DOHH2 (cell line): ENCODE results near the gene CDH1.

ENCODE experiments used
- CTCF ChIP-seq: fragments of 200-600 bp; sonication (generic); IDR thresholded peaks from one replicate; pipeline ENCODE4 v1.5.1; 2014; ENCODE audit warnings: antibody characterized with exemption, mild to moderate bottlenecking, low read depth, low read length; ENCODE audit not compliant: poor library complexity, severe bottlenecking
- EZH2phosphoT487 ChIP-seq: fragments of 200-600 bp; sonication (generic); IDR thresholded peaks from 2 replicates; pipeline ENCODE4 v1.6.1; 2017; ENCODE audit warnings: borderline replicate concordance, mild to moderate bottlenecking, antibody characterized with exemption, low read length, moderate library complexity, mixed read lengths

- TF ChIP-seq CTCF (no peak), EZH2phosphoT487 (no peak)
These were observed 49.8 kb downstream of the CDH1 start for GRCh38 chr16:68786685-68787418.
